ENCODE results near the gene PIMREG.
A peak's percentile ranks its signal among the peaks of the same experiment; 100 is the strongest.

PIMREG gene

GRCh38 chr17:6454495-6455320, 10.5 kb downstream of the PIMREG start:
- in situ Hi-C loops (cut with HindIII; ENCODE audit: low sequenced_read_pairs), result no loop called here
- TF ChIP-seq CTCF (IDR thresholded peaks at IDR 0.05; ENCODE audit: low read depth, low read length), result no peak
- no peak overlapping the region for H3K4me3 ChIP-seq (ENCODE audit: low read depth, low read length)
- DNase-seq (ENCODE audit: low read depth, low spot score), result no peak

- TF ChIP-seq CTCF (IDR thresholded peaks at IDR 0.05; ENCODE audit: low read depth, low read length), result no peak
- H3K4me3 ChIP-seq (ENCODE audit: low read depth, low read length), result no peak overlapping the region
- DNase-seq (ENCODE audit: low read depth, low spot score), result no peak
- in situ Hi-C loops (cut with HindIII; ENCODE audit: low sequenced_read_pairs), result no loop called here
Observed at GRCh38 chr17:6455321-6455705, 11.1 kb downstream of the PIMREG start.

- no peak overlapping the region for H3K4me3 ChIP-seq (ENCODE audit: low read depth, low read length)
- no peak for TF ChIP-seq CTCF (IDR thresholded peaks at IDR 0.05; ENCODE audit: low read depth, low read length)
- in situ Hi-C loops (cut with HindIII; ENCODE audit: low sequenced_read_pairs), result no loop called here
- DNase-seq (ENCODE audit: low read depth, low spot score), result no peak
Observed at GRCh38 chr17:6456321-6456720, 12.1 kb downstream of the PIMREG start.

- peak; percentile 28 for DNase-seq (ENCODE audit: low read depth, low spot score)
- TF ChIP-seq CTCF (IDR thresholded peaks at IDR 0.05; ENCODE audit: low read depth, low read length), result no peak
- no peak overlapping the region for H3K4me3 ChIP-seq (ENCODE audit: low read depth, low read length)
- in situ Hi-C loops (cut with HindIII; ENCODE audit: low sequenced_read_pairs), result no loop called here
Observed at GRCh38 chr17:6456914-6457687, 12.8 kb downstream of the PIMREG start.

GRCh38 chr17:6457688-6458459, 13.6 kb downstream of the PIMREG start:
- TF ChIP-seq CTCF (IDR thresholded peaks at IDR 0.05; ENCODE audit: low read depth, low read length), result no peak
- no peak for DNase-seq (ENCODE audit: low read depth, low spot score)
- in situ Hi-C loops (cut with HindIII; ENCODE audit: low sequenced_read_pairs), result no loop called here
- no peak overlapping the region for H3K4me3 ChIP-seq (ENCODE audit: low read depth, low read length)

- in situ Hi-C loops (cut with HindIII; ENCODE audit: low sequenced_read_pairs), result no loop called here
- TF ChIP-seq CTCF (IDR thresholded peaks at IDR 0.05; ENCODE audit: low read depth, low read length), result no peak
- DNase-seq (ENCODE audit: low read depth, low spot score), result no peak
- H3K4me3 ChIP-seq (ENCODE audit: low read depth, low read length), result no peak overlapping the region
Observed at GRCh38 chr17:6458460-6458950, 14.2 kb downstream of the PIMREG start.
